Esophagus squamous epithelium (tissue), 4 donors: ENCODE data around the gene F7.

Experiments
- CTCF ChIP-seq, 6 experiments: fragments of 450-650 bp in 4 of 6; fragments of 200-600 bp in 2 of 6; sonication (generic) in 2 of 6; IDR thresholded peaks; one replicate each; pipeline ENCODE4 v1.5.1; 2016 to 2019; ENCODE audit warnings: antibody characterized with exemption in 6 of 6, mild to moderate bottlenecking in 4 of 6, moderate library complexity in 4 of 6
- POLR2A ChIP-seq, 4 donors: fragments of 450-650 bp; IDR thresholded peaks; one replicate each; pipeline ENCODE4 v1.6.1; 2017; ENCODE audit warnings: antibody characterized with exemption in 4 of 4, mild to moderate bottlenecking in 4 of 4, moderate library complexity in 3 of 4

- TF ChIP-seq CTCF (IDR thresholded peaks at IDR 0.05) (no peak), POLR2A (IDR thresholded peaks at IDR 0.05) (no peak)
Measured at GRCh38 chr13:113140677-113141600, 35.3 kb downstream of the F7 start.
